DMS153 (cell line): ENCODE data around the gene TP53I3.
"Not testable (repeated sequence)": the region's sequence is repeated elsewhere in the genome, so short reads cannot be mapped to it uniquely, and the experiment has no call there.

Experiments used
- DNase-seq: peaks from one replicate; lab custom pipeline; 2025; lab: John Stamatoyannopoulos, UW

Gene TP53I3

GRCh38 chr2:24100732-24101131 lies 16.1 kb upstream of the TP53I3 start:
- DNase-seq = not testable (repeated sequence)

GRCh38 chr2:24095171-24095677 lies 10.6 kb upstream of the TP53I3 start:
- not testable (repeated sequence) for DNase-seq

GRCh38 chr2:24093270-24093669 lies 8.6 kb upstream of the TP53I3 start:
- not testable (repeated sequence) for DNase-seq

- DNase-seq = no peak
These were observed 4.3 kb upstream of the TP53I3 start for GRCh38 chr2:24088821-24089359.

GRCh38 chr2:24087032-24087431 lies 2.4 kb upstream of the TP53I3 start:
- no peak for DNase-seq

- no peak for DNase-seq
These were observed 1.6 kb upstream of the TP53I3 start for GRCh38 chr2:24086241-24086640.

- DNase-seq = no peak
These were observed 511 bp upstream of the TP53I3 start for GRCh38 chr2:24085200-24085489.

- DNase-seq = peak; percentile 63
These were observed 858 bp downstream of the TP53I3 start for GRCh38 chr2:24083567-24084385.

GRCh38 chr2:24082787-24083566 lies 1.7 kb downstream of the TP53I3 start:
- DNase-seq = no peak

GRCh38 chr2:24080701-24081100 lies 3.9 kb downstream of the TP53I3 start:
- no peak for DNase-seq

GRCh38 chr2:24077879-24078278 lies 6.8 kb downstream of the TP53I3 start:
- DNase-seq = no peak

GRCh38 chr2:24077535-24077877 lies 7.1 kb downstream of the TP53I3 start:
- DNase-seq = no peak

GRCh38 chr2:24076849-24077534 lies 7.6 kb downstream of the TP53I3 start:
- DNase-seq = no peak

GRCh38 chr2:24075915-24076848 lies 8.5 kb downstream of the TP53I3 start, which contains the start of gene SF3B6:
Gene SF3B6, minus strand, starts transcription at chr2:24076326. Its CDS starts 97 bp downstream, at chr2:24076229.
- DNase-seq = peak; percentile 99

- DNase-seq = no peak
These were observed 9.4 kb downstream of the TP53I3 start for GRCh38 chr2:24075259-24075658.

- no peak for DNase-seq
These were observed 10.8 kb downstream of the TP53I3 start for GRCh38 chr2:24073816-24074215.

GRCh38 chr2:24072259-24072658 lies 12.4 kb downstream of the TP53I3 start:
- no peak for DNase-seq

GRCh38 chr2:24065341-24065740 lies 19.3 kb downstream of the TP53I3 start:
- DNase-seq = no peak

- no peak for DNase-seq
These were observed 25.9 kb downstream of the TP53I3 start for GRCh38 chr2:24058564-24059271.

GRCh38 chr2:24055750-24056149 lies 28.9 kb downstream of the TP53I3 start:
- DNase-seq = no peak
